NCI-H2227 treated with DMSO at 0.1 percent for 48 hours (cell line): ENCODE measurements around the gene PCDH7.

Experiments
- DNase-seq: peaks from one replicate; lab custom pipeline; 2025; lab: John Stamatoyannopoulos, UW

PCDH7 gene

DNA sequence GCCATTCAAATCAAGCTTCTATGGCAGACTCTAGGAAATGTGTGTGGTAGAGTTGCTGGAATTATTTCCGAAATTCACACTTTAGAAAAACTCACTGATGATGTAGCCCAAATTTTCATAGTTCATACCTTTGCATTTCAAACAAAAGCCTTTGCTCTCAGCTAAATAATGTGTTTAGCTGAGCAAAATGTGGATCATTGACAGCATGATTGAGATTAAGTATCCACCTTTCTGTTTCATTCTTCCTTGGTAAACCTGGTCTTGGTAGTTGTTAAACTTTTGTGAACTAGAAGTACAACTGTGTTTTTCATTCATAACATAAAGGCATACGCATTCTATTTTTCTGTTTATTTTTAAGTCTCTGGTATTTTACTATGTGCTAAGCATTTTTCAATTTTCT lies 7.2 kb downstream of the PCDH7 start:
- no peak for DNase-seq

DNA sequence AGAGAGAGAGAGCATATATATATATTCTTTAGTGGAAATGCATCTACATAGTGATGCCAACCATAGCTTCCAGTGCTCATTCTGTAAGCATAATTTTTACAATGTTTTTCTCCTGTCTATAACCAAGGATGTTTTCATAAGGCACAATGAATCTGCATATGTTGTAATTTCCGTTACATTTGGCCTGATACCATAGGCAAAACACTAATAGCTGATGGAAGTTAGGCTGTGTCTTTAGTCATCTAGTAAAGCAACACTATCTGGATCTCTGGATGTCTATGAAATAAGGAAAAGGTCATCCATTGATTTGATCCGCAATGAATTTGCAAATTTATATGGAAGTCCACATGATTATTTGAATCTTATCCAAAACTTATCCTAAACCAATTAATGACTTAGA lies 8.1 kb downstream of the PCDH7 start:
- DNase-seq: no peak

DNA sequence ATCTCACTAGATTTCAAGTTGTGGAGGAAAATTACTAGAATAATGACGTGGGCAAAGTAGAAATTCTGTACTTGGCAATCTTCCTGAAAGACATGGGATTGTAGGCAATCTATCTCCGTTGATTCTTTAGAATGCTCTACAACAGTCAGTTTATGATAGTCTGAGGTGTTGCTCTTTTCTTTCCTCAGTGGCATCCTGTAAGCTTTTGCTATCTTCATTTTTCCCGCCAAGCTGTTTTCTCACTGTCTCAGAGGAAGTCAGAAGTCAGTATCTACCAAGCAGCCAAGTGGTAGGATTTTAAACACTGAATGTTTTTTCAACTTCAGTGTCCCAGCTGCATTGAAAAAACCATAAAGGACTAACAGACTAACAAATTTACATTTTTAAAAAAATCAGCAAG lies 23.7 kb downstream of the PCDH7 start:
- DNase-seq: no peak

DNA sequence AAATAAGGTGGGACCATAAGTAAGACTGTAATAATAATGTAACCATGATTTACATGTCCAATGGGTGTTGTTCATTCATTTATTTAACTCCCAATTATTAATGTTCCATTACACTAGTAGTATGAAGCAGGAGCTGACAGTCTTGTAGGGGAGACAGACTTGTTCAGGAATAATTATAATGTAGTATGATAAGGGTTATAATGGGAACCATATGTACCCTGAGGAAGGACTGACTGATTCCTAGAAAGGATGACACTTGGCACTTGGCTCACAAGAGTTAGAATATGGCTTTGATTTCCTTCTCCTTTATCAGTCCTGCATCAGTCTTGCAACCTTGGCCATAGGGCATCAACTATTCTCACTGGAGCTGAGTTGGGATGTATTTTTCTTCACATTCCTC lies 24.2 kb downstream of the PCDH7 start:
- DNase-seq: no peak

DNA sequence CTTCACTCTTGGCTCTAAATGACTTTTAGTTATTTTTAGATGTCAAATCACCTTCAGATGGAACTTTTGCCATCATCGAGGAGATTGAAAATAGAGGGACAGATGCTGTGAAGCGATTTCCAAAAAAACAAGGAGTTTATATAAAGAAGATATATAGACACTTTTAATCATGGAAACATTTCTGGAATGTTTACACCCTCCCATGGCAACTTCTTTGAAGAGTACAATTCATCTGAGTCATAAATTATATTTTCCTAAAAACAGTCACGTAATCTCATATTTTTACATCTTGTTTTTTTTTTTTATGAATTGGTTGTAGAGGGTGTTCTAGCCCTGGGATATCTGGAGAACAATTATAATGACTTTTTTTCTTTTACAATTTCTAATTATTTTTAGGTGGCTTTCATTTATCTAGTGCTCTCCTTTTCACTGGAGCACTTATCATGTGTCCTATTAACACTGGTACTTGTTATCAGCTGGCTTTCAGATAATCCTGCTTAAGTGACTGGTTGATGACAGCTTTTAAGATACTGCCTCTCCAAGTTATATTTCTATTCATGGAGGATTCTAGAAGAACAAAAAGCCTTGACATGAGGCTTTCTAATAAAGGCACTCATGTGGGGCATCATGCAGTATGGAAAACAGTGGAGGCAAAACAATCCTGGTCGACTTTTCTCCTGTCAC lies 24.9 kb downstream of the PCDH7 start:
- DNase-seq: no peak

DNA sequence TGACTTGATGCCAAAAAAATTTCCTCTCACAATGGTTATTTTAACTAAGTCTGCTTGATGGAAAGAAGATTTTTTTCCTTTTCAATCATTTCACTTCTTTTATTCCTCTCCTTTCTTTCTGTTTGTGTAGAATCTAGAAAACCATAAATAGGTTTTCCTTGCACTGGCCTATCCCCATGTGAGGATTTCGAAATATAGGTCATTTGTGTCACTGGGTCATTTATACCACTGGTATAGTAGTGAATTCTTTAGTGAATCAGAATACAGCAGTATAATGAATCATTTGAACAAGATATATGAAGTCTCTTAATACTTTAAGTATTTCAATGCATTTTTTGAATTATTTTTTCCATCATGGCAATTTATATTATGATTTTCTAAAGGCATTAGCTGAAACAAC lies 26.6 kb downstream of the PCDH7 start:
- DNase-seq: no peak

DNA sequence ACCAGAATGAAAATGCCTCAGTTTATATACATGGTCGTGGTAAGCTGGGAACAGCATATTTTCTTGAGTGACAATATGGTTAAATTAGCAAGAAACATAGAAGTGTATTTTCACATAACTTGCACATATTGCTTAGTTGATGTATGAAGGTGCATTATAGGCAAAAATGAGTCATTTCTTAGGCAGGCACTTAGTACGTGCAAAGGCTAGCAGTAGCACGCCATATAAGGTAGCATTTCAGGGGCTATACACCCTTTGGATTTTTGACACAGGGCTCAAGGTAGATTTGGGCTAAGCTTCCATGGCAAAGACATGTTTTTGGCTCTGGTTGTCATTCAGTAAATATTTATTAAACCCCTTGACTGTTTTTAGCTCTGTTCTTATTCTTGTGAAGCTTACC lies 33.1 kb downstream of the PCDH7 start:
- DNase-seq: no peak

DNA sequence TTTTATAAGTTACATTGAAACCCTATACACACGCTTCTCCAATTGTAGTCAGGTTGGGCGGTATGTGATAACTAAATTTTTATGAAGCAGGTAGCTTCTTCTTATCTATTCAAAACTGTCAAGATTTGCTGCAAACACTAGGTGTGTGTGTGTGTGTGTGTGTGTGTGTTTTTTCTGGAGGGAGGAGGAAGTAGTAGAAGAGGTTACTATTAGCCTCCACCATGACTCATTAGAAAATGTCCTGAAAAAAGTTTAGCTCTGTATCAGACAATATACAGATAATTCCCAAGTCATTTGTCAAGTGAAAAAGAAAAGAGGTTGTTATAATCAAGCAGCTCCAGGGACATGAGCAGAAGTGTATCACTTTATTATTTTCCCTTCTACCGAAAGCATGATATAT lies 33.9 kb downstream of the PCDH7 start:
- no peak for DNase-seq

DNA sequence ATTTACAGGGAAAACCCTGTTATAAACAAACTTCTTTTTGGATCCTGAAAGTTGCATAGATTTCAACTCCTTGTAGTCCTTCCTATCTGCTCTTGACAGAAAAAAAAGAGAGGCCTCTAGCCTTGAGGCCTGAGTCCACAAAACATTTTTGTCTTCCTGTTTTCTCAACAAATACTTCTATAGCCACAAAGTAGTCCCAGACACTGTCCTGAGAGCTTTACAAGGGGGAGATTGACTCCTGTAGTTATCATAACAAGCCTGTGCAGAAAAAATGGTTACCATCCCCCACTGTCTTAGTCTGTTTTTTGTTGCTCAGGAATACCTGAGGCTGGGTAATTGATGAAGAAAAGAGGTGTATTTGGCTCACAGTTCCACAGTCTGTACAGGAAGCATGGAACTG lies 35.2 kb downstream of the PCDH7 start:
- DNase-seq: no peak

DNA sequence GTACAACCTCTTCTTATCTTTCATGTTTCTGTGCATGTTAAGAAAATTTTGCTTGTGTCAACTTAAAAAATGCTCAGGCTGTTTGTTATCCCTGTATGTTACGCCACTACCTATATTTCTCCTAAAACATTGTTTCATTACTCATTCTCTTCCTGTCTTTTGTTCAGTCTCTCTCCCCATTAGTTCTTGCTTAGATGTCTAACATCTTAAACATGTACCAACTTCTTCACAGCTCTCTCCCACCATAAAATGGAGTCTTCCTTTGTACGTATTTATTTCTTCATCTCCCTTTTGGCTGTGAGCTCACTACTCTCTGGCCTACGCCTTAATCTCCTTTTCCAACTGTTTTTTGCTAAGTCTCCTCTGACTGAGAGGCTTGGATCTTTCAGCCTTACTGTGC lies 36.4 kb downstream of the PCDH7 start:
- DNase-seq: no peak

DNA sequence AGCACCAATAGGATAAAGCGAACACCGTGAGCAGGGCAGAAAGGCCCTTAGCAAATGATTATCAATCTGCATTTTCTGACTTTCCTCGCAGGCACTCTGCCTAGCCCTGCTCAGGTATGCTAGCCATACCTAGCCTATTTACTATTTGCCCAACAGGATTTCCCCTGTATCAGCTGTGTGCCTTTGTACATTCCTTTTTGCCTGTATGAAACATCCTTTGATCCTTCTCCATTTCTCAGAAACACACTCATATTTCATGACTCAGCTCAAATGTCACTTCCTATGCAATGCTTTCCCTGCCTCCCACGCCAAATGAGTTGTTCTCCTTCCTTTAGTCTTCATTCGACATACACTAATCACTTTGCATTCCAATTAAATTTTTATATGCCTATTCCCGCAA lies 37.2 kb downstream of the PCDH7 start:
- no peak for DNase-seq

DNA sequence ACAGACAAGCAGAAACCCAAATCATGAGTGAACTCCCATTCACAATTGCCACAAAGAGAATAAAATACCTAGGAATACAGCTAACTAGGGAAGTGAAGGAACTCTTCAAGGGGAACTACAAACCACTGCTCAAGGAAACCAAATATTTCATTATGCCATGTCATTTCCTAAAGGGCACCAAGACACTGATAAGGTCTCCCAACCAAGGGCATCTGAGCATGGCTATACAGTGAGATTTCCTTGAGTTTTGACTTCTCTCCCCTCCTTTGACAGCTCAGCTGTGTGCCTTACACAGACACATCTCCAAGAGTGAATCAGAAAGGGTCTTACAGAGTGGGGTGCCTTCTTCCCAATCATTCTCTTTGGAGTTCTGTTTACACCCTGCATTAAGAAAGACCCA lies 40.4 kb downstream of the PCDH7 start:
- DNase-seq: no peak

DNA sequence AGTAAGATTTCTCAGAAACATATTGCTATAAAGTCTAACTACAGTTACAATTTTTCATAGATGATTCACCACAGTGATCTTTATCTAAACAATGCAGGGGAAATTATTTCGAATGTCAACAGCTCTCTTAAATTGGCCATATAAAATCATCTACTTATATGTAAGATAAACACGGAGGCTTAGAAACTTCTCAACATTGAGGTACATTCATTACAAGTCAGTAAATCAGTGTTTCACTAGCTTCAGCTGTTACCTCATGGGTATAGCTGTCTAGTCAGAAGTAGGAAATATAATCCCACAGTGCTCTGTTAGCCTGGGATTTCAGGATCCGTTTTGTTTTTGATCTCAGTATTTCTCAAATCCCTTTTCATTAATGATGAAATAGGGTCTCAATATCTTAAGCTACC lies 43.2 kb downstream of the PCDH7 start:
- DNase-seq: no peak

DNA sequence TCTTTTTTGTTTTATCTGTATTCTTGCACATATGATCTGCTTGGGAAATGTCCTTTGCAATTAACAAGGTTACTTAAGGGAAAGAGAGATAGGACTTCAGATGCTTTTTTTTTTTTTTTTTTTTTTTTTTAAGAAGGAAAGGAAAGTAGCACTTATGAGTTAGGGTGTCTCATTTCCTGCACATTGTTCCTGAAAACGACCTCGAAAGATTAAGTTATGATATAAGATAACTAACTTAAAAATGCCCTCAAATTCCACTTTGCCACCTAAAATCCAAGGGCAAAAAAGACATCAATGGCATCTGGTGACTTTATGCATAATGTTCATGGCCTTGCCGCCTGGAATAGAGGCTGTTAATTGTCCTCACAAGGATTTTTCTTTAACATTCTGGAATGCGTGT lies 44.9 kb downstream of the PCDH7 start:
- no peak for DNase-seq

DNA sequence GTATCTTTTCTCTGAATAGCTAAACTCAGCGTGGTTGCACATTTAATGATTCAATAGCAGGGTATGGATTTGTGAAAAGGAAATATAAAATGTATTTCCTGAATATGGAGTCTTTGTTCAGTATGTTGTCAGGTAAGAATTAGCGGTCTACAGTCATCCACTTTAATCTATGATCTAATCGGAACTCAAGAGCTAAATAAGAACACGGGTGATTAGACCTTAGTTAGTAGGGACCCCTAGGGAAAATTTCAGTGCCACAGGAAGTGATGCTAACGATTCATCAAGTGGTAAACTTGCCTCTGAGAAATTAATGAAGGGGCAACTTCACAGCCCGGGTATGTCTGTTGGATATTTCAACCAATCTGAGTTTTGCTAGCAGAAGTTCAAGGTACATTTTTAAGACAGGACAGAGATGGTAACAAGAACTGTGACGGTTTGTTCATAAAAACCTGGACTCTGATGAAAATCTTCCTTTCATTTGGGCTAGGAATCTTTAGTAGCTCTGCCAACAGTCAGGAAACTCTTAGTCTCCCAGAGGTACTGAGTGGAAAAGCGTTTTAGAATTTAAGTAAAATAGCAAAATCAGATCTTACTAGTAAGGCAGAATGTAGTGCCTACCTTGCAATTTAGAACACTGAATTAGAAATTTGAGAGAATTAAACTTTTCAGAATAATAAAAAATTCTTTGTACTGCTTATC lies 47.1 kb downstream of the PCDH7 start:
- DNase-seq: no peak

DNA sequence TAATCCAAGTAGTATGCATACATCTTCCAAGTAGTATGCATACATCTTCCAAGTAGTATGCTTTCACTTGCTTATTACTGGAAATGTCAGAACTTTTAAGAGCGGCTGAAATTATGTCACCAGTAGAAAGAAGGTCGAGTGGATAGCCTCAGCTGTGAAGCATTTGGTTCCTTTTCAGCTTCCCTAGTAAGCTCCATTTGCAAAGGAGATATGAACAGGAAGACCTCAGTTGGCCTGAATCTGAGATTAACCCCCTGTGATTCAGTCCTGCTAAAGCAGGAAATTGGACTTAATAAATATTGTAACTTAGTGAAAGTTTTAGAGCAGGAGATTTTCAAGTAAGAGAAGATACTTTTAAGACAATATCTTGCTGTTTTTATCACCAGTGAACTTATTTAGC lies 48.1 kb downstream of the PCDH7 start:
- no peak for DNase-seq

DNA sequence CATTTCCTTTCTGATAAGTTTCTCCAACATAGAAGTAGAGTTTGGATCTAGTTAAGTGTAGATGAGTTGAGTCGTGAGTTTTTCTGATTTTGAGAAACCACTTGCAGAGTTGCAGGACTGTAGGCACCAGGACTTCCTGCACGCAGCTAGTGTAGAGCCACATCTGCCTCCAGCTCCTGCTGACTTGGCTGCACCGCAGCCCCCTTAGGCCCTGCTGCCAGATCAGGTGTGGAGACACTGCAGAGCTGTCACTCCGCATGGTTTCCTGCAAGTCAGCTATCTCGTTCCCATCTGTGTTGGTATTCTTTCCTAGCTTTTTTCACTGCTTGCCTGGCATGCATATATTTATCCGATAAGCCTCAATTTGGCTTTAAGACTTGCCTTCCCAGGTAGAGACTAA lies 48.9 kb downstream of the PCDH7 start:
- no peak for DNase-seq

DNA sequence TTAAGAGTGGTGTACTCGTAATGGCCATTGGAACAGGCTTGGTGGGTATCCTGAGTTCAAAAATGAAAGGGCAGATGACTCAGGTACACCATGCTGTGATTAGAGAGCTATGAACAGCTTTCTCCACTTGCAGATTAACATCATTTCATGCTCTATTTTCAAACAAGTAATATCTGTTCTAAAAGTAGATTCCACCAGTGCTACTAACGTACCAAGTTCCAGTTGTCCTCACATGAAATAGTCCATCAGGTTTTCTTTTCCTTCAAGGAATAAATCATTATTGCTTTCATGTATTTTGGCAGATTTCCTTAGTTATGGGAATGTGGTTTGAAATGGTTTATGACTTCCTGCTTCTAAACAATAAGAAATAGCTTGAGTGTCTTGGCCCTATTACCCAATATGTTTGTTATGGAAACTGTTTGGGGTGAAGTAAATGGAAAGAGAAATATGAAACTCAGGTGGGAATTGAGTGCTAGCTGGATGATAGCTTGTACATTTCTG lies 49.9 kb downstream of the PCDH7 start:
- DNase-seq: no peak

DNA sequence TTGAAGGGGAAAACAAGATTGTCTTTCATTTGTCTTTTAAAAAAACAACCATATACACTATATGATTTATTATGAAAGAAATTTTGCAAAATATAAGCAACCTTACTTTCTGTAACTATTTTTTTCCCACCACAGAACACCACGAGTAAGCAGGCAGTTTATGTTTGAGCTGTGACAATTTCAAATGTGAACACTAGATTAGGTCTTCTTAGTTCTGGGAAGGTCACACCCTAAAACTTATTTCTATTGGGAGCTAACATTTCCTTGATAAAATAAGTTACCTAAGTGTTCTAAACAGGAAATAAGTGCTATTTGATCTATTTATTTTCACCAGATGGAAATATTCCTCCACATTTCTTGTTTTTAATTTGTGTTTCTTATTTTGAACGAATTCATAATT lies 50.6 kb downstream of the PCDH7 start:
- no peak for DNase-seq

DNA sequence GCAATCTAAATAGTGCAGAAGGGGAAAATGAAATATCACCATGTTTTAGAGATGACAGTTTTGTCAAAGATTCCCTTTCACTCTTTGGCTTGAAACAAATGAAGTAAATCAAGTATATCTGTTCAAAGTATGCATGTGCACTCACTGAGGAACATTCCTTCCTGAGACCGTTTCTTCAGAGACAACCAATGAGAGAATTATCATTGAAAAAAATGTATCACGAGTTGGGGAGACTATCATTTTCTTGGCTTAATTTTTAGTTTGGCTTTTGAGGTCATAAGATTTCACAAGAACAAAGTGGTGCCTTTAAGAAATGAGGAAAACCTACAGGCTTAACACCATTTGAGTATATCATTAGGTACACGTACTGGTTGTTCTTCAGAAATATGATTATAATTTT lies 56.3 kb downstream of the PCDH7 start:
- no peak for DNase-seq

DNA sequence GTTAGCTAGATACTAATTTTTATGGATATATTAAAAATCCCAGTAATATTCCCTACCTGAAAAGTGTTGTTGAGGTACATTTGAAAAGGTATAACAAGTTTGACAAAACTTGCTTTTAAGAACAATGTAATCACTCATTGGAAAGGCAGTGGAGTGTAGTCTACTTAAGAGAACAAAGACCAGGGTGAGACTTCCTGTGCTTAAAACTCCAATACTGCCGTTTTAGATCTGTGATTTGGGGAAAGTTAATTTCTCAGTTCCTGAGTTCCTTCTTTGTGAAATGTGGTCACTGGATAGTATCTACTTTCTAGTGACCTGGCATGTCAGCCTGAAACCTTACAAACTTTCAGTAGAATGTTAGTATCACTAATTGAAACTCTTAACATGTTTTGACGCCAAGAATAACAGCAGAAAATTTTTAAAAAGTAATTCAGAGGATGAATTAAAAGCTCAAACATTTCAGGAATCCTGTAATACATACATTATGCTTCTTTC lies 56.8 kb downstream of the PCDH7 start:
- no peak for DNase-seq
